GM12873 (cell line): ENCODE results near the gene KANSL1.

Experiments
- CTCF ChIP-seq: IDR thresholded peaks from 2 replicates; pipeline ENCODE4 v1.5.1; 2012; ENCODE audit warnings: low read depth, mild to moderate bottlenecking, moderate library complexity, low read length, control low read depth; ENCODE audit not compliant: insufficient read depth; ENCODE audit errors: missing control alignments

Gene KANSL1

GRCh38 chr17:46089389-46089965, 103.8 kb downstream of the KANSL1 start:
- TF ChIP-seq CTCF, result no peak

- no peak for TF ChIP-seq CTCF
Observed at GRCh38 chr17:46088595-46088994, 104.6 kb downstream of the KANSL1 start.

GRCh38 chr17:46086821-46087220, 106.4 kb downstream of the KANSL1 start:
- no peak for TF ChIP-seq CTCF

GRCh38 chr17:46085522-46085921, 107.7 kb downstream of the KANSL1 start:
- no peak for TF ChIP-seq CTCF

- TF ChIP-seq CTCF, result no peak
Observed at GRCh38 chr17:46082257-46082656, 111.0 kb downstream of the KANSL1 start.

GRCh38 chr17:46081018-46081320, 112.3 kb downstream of the KANSL1 start:
- no peak for TF ChIP-seq CTCF

- TF ChIP-seq CTCF, result no peak
Observed at GRCh38 chr17:46080118-46081017, 112.9 kb downstream of the KANSL1 start.
